HG03460 (cell line): Measurements from ENCODE around the gene ATE1.
"Not testable (repeated sequence)": the region's sequence is repeated elsewhere in the genome, so short reads cannot be mapped to it uniquely, and the experiment has no call there.

Source experiments
- ATAC-seq: cut with Tn5 transposase; IDR thresholded peaks from one replicate; pipeline ENCODE4 v1.9.1; 2021; ENCODE audit not compliant: unreplicated experiment

ATE1 gene

DNA sequence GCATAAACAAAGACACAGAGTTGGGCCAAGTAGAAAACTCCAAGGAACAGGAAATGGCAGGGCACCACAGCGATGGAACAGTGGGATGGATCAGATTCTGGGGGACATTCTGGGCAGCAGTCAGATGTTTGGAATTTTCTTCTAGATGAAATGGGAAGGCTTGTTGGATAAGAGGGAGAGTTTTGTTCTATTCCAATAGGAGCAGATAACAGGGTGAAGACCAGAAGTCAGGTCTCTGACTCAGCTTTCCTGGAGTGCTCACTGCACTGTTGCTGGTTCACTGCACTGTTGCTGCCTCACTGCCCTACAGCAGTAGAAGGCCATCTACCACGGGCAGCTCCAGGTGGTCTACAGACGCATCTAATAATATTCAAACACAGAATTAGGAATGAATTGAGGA lies 135.6 kb downstream of the ATE1 start:
- no peak for ATAC-seq

- no peak for ATAC-seq
These were observed 136.1 kb downstream of the ATE1 start for GRCh38 chr10:121791761-121792160.

- no peak for ATAC-seq
These were observed 139.1 kb downstream of the ATE1 start for GRCh38 chr10:121788717-121789116.

- no peak for ATAC-seq
These were observed 139.7 kb downstream of the ATE1 start for GRCh38 chr10:121788115-121788514.

GRCh38 chr10:121787169-121787568 lies 140.7 kb downstream of the ATE1 start:
- ATAC-seq, result no peak

- ATAC-seq, result no peak
These were observed 144.0 kb downstream of the ATE1 start for GRCh38 chr10:121783782-121784372.

DNA sequence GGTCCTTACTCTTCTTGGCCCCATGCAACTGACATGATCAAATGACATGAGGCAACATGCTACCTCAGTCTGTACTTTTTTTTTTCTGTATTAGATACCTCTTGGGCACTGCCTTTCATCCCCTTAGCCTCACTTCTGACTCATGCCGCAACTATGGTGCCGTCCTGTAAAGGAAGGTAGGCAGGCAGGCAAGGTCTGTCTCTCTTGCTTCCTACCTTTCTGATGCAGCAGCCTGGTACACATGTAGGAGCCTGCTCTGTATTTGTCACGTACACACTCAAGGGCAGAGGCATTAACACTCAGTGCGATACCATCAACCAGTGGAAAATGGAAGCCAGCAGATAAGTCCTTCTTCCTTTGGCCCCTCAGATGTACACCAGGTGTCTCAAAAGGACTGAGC lies 146.7 kb downstream of the ATE1 start:
- no peak for ATAC-seq

- no peak for ATAC-seq
These were observed 153.0 kb downstream of the ATE1 start for GRCh38 chr10:121774813-121775212.

DNA sequence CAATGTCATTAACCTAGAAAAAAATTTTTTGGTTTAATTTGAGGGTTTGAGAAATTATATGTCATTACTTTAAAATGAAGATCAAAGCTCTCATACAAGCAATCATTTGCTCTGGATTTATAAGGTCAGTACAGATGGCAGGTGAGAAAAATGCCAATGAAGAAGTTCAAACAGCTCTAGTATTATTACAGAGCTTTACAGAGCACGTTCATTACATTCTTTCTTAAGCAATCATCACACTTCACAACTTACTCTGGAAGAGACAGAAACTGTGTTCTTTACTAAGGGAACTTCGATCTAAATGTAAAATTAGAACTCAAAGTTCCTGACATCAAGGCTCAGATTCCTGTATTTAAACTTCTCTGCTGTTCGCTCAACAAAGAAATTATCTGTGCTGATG lies 153.4 kb downstream of the ATE1 start:
- no peak for ATAC-seq

DNA sequence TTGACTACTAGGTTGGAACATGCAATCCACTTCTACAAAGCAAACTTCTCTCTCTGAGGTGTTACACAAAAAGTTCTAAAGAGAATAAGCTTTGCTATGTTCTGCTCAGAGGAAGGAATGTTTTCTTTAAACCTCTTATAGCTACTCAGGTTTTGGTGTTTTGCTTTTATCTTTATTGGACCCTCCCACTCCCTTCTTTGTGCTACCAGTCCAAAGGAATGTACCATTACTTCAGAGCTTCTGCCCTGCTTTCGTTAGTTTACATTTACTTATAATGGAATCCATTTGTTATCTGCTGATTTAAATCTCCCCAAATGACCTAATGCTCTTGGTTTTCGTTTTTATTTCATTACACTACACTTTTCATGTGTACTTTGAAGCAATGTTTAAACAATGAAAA lies 154.9 kb downstream of the ATE1 start:
- no peak for ATAC-seq

GRCh38 chr10:121772406-121772805 lies 155.4 kb downstream of the ATE1 start:
- ATAC-seq, result no peak

- ATAC-seq, result no peak
These were observed 155.9 kb downstream of the ATE1 start for GRCh38 chr10:121771966-121772365.

DNA sequence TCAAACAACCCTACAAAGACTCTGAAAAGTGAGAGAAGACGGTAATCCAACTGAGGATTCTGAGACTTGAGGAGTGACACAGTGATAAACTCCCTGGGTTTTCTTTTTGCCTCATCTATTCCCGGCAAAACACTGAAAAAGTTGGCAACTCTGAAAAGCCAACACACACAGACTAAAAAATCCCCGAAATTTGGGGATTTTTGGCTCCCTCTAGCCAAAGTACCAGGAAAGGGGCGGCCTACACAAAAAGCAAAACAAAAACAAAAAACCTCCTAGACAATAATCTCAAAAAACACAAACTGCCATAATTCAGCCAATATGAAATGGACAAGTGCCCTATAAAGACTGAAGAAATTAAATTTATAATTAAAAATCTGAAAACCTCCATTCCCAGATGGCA lies 161.4 kb downstream of the ATE1 start:
- no peak for ATAC-seq

GRCh38 chr10:121765204-121765603 lies 162.6 kb downstream of the ATE1 start:
- no peak for ATAC-seq

DNA sequence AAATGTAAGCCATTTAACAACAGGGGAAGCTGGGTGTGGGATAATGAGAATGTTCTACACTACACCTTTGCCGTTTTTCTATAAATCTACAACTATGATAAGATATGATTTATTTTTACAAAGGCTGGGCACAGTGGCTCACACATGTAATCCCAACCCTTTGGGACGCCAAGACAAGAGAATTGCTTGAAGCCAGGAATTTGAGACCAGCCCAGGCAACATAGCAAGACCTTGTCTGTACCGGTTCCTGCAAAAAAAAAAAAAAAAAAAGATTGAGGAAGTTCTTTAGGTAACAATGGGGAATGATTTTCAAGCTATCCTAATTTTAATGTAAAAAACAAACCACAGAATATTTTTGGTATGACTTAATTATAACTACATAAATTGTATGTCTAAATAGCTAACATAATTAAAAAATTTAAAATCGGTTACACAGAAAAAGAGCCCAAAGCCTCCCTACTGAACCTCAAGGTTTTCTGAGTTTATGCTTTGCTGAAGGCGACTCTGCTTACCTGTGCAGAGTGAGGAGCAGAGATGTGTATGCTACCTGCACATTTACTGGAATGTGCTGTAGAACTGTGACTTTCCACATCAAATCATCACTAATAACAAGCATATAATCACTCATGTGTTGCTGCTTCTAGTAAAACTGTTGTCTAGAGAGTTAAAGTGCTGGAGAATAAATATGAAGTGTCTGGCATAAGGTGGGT lies 163.4 kb downstream of the ATE1 start:
- no peak for ATAC-seq

DNA sequence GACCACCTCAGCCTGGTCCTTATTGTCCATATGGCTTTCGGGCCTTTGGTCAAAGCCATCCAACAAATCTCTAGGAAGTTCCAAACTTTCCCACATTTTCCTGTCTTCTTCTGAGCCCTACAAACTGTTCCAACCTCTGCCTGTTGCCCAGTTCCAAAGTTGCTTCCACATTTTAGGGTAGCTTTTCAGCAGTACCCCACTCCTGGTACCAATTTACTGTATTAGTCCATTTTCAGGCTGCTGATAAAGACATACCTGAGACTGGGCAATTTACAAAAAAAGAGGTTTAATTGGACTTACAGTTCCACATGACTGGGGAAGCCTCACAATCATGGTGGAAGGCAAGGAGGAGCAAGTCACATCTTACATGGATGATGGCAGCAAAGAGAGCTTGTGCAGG lies 170.6 kb downstream of the ATE1 start:
- not testable (repeated sequence) for ATAC-seq

DNA sequence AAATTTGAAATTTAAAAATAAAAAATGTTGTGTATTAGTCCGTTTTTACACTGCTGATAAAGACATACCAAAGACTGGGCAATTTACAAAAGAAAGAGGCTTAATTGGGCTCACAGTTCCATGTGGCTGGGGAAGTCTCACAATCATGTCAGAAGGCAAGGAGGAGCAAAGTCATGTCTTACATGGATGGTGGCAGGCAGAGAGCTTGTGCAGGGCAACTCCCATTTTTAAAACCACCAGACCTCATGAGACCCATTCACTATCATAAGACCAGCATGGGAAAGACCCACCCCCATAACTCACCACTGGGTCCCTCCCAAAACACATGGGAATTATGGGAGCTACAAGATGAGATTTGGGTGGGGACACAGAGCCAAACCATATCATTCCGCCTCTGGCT lies 172.3 kb downstream of the ATE1 start:
- not testable (repeated sequence) for ATAC-seq

GRCh38 chr10:121754666-121755065 lies 173.2 kb downstream of the ATE1 start:
- ATAC-seq, result no peak

- peak; percentile 92 for ATAC-seq
These were observed 173.9 kb downstream of the ATE1 start for GRCh38 chr10:121753726-121754476.

DNA sequence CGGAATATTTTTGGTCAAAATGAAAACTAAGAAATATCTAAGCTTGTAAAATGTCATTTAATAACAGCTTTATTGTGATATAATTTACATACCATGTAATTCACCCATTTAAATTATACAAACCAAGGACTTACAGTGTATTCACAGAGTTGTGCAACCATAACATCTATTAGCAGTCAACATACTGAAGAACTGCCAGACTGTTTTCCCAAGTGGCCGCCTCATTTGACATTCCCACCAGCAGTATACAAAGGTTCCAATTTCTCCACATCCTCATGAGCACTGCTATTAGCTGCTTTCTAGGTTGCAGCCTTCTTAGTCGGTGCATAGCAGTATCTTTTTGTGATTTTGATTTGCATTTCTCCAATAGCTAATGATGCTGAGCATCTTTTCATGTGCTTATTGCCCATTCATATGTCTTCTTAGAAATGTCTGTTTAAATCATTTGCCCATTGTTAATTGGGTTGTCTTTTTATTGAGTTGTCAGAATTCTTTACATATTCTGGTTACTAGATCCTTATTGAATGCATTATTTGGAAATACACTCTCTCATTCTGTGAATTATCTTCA lies 176.6 kb downstream of the ATE1 start:
- ATAC-seq, result no peak

DNA sequence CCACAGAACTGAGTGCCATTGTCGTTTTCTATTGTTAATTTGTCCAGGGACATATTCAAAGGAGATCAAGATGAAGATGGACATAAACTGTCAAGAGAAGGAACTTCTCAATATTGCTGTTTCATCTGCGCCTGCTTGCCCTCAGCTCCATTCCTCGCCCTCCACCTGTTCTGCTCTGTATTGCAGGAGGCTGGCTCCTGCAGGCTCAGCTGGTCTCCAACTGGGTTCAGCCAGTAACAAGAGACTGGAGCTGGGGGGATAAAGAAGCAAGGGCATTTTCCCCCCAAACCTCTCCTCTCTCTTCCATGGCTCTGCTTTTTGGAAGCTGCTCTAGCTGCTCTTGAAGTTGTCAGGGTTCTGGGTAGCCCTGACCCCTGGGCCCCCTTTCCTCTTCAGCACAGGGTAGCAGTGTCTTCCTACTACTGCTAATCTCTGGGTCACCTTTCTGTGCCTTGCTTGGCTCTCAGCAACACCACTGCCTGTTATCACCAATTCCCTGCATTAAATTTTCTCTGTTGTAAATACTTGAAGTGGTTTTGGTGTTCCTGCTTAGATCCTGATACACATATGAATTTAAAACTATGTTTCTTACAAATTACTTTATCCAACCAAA lies 180.6 kb downstream of the ATE1 start:
- no peak for ATAC-seq
